PC-3 (cell line): ENCODE results near the gene NECTIN3. TPM values are rescaled to one million over a fixed set of nuclear protein-coding genes. Genes with fewer than 3 reads are reported as not detected.

Experiments
- ATAC-seq: fragments of 200-7000 bp; cut with Tn5 transposase; 2 replicates; pipeline ENCODE4 v1.9.1; 2020; ENCODE audit warnings: mild to moderate bottlenecking, moderate library complexity
- BruUV-seq: library from RNA; stranded (reverse); fragments of 400-500 nt; replicated peaks from 2 replicates; lab custom pipeline; 2021; lab: Mats Ljungman, UMichigan
- CTCF ChIA-PET: fragments of 300-600 bp; sonication (Branson Sonifier 250); formaldehyde crosslinking; loops from one replicate; lab custom pipeline; 2022; ENCODE audit warnings: antibody characterized with exemption; lab: Charles Lee
- POLR2A ChIA-PET: fragments of 300-600 bp; sonication (Branson Sonifier 250); formaldehyde crosslinking; loops from one replicate; lab custom pipeline; 2022; ENCODE audit warnings: antibody characterized with exemption; ENCODE audit not compliant: unreplicated experiment; lab: Charles Lee
- DNase-seq: peaks from one replicate; pipeline ENCODE4 v3.0.0-alpha.2; 2015
- H2AFZ ChIP-seq: fragments of 300-600 bp; sonication (generic); 2 replicates; pipeline ENCODE4 v1.6.0; 2016; ENCODE audit warnings: antibody characterized with exemption, low read length
- H3F3A ChIP-seq: fragments of 300-600 bp; sonication (generic); one replicate; pipeline ENCODE4 v1.6.0; 2017; ENCODE audit warnings: antibody characterized with exemption, low read length, control low read depth, mild to moderate bottlenecking; ENCODE audit not compliant: unreplicated experiment
- H3K27ac ChIP-seq: fragments of 300-600 bp; sonication (generic); 2 replicates; pipeline ENCODE4 v1.5.1; 2016; ENCODE audit warnings: mild to moderate bottlenecking, low read length
- H3K27me3 ChIP-seq: fragments of 300-600 bp; sonication (generic); 2 replicates; pipeline ENCODE4 v1.6.1; 2016; ENCODE audit warnings: low read length, mixed read lengths
- H3K36me3 ChIP-seq: fragments of 300-600 bp; sonication (generic); 2 replicates; pipeline ENCODE4 v1.6.1; 2016; ENCODE audit warnings: low read depth, mixed run types, low read length, mixed read lengths
- H3K4me1 ChIP-seq: fragments of 300-600 bp; sonication (generic); 2 replicates; pipeline ENCODE4 v1.5.1; 2016; ENCODE audit warnings: low read length; ENCODE audit not compliant: insufficient read depth
- H3K4me2 ChIP-seq: fragments of 300-600 bp; sonication (generic); 2 replicates; pipeline ENCODE4 v1.6.0; 2016; ENCODE audit warnings: low read length
- H3K4me3 ChIP-seq: fragments of 300-600 bp; sonication (generic); 2 replicates; pipeline ENCODE4 v1.5.1; 2016; ENCODE audit warnings: mild to moderate bottlenecking, low read length, mixed read lengths
- H3K79me2 ChIP-seq: fragments of 300-600 bp; sonication (generic); 2 replicates; pipeline ENCODE4 v1.6.1; 2017; ENCODE audit warnings: low read length, mixed read lengths
- H3K9ac ChIP-seq: fragments of 300-600 bp; sonication (generic); 2 replicates; pipeline ENCODE4 v1.6.0; 2016; ENCODE audit warnings: mild to moderate bottlenecking, low read length
- H3K9me2 ChIP-seq: fragments of 300-600 bp; sonication (generic); replicated peaks from 2 replicates; pipeline ENCODE4 v1.6.1; 2016; ENCODE audit warnings: mixed run types, low read length, mixed read lengths
- H3K9me3 ChIP-seq: fragments of 300-600 bp; sonication (generic); 2 replicates; pipeline ENCODE4 v1.6.1; 2016; ENCODE audit warnings: low read length, mixed read lengths
- H4K20me1 ChIP-seq: fragments of 300-600 bp; sonication (generic); 2 replicates; pipeline ENCODE4 v1.6.1; 2016; ENCODE audit warnings: low read length, mixed read lengths
- CTCF ChIP-seq: fragments of 300-600 bp; sonication (generic); conservative IDR thresholded peaks from 2 replicates; pipeline ENCODE4 v1.5.1; 2017; ENCODE audit warnings: antibody characterized with exemption, low read depth, mild to moderate bottlenecking, low read length
- EZH2 ChIP-seq: fragments of 300-600 bp; sonication (generic); IDR thresholded peaks from one replicate; pipeline ENCODE4 v1.6.1; 2017; ENCODE audit warnings: antibody characterized with exemption, mild to moderate bottlenecking, low read length; ENCODE audit not compliant: unreplicated experiment
- EZH2phosphoT487 ChIP-seq: fragments of 300-600 bp; sonication (generic); IDR thresholded peaks from 2 replicates; pipeline ENCODE4 v1.6.1; 2018; ENCODE audit warnings: mild to moderate bottlenecking, antibody characterized with exemption, low read length, borderline replicate concordance
- intact Hi-C: fragments of 100-400 bp; cut with micrococcal nuclease; formaldehyde crosslinking; loops from 2 replicates; pipeline ENCODE4 v1.9.0; 2023
- total RNA-seq: library from RNA; depleted of rRNA; stranded (reverse); fragments of >200 nt; gene quantifications from 2 replicates; pipeline ENCODE4 v1.2.3, GENCODE V29; 2014

NECTIN3 gene
- total RNA-seq, 1 experiment from 2014 or later = 12.8 TPM

GRCh38 chr3:111069974-111070771 is 1.4 kb upstream of the NECTIN3 start:
- Histone ChIP-seq H3K4me1 (peaks cover 16% of the 10 kb centered on the region), H3F3A (no peaks in the 10 kb centered on the region), H3K79me2 (peaks cover 33% of the 10 kb centered on the region), H3K4me2 (peak overlapping the region; percentile 92), H3K9ac (peak overlapping the region; percentile 78), H2AFZ (peak overlapping the region; percentile 99), H3K9me2 (no peaks in the 10 kb centered on the region), H3K36me3 (no peaks in the 10 kb centered on the region), H3K4me3 (peak overlapping the region; percentile 99), H3K27ac (no peak overlapping the region; the same call in 1 of the 2 replicates), H3K27me3 (no peaks in the 10 kb centered on the region), H4K20me1 (peaks cover 9% of the 10 kb centered on the region), H3K9me3 (no peaks in the 10 kb centered on the region)
- TF ChIP-seq CTCF = no peak
- TF ChIP-seq EZH2phosphoT487 = no peak
- TF ChIP-seq EZH2 = no peak
- POLR2A ChIA-PET = interaction anchor here (0.5 to 0.6 kb wide), 2 partner anchors 1571 to 1797 kb away, joined by 3 to 4 read pairs; no protein-coding TSS in a partner anchor
- intact Hi-C loops = loop anchor here (2.0 to 10.0 kb wide), 9 partner anchors 63 to 1265 kb away; no protein-coding TSS in a partner anchor
- BruUV-seq = no TSS peak
- peak; percentile 3; the same call in 1 of the 2 replicates for ATAC-seq
- CTCF ChIA-PET = interaction anchor here (0.6 to 1.2 kb wide), 2 partner anchors 11 to 469 kb away, joined by 3 read pairs; no protein-coding TSS in a partner anchor
- DNase-seq = no peak

DNA sequence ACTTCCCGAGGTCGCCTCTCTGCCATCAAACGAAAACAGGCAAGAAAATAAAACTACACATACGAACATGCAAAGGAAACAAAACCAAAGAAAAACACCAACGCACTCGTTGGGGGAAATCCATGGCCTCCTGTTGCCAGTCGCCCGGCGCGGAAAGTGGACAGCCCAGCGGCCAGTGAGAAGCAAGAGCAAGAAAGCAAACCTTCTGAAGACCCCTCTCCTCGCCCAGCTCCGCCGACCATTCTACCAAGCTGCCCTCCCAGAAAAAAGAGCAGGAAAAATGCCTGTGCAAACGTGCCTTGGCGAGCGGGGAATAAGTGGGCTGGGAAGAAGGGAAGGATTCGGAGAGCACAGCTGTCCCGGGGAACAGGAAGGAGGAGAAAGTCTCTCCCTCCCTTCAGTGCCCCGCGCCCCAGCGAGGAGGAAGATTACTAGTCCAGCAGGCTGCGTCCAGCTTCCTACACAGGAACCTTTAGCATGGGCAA is 802 bp upstream of the NECTIN3 start:
- no peaks in the 10 kb centered on the region for H3K36me3 ChIP-seq
- peak overlapping the region; percentile 99 for H3K4me3 ChIP-seq
- peaks cover 9% of the 10 kb centered on the region for H4K20me1 ChIP-seq
- no peaks in the 10 kb centered on the region for H3K9me3 ChIP-seq
- peak overlapping the region; percentile 99 for H2AFZ ChIP-seq
- no peak for TF ChIP-seq EZH2
- no peak for TF ChIP-seq CTCF
- TF ChIP-seq EZH2phosphoT487 = no peak
- peak overlapping the region; percentile 52 for H3K27ac ChIP-seq
- H3K4me2 ChIP-seq = peak overlapping the region; percentile 92
- intact Hi-C loops = loop anchor here (1.0 to 10.0 kb wide), 11 partner anchors 64 to 1266 kb away; no protein-coding TSS in a partner anchor
- POLR2A ChIA-PET = interaction anchor here (0.5 to 0.6 kb wide), 2 partner anchors 1571 to 1797 kb away, joined by 3 to 4 read pairs; no protein-coding TSS in a partner anchor
- no peaks in the 10 kb centered on the region for H3K27me3 ChIP-seq
- H3K9ac ChIP-seq = peak overlapping the region; percentile 78
- CTCF ChIA-PET = interaction anchor here (0.6 to 1.2 kb wide), 2 partner anchors 10 to 468 kb away, joined by 3 read pairs; no protein-coding TSS in a partner anchor
- peaks cover 16% of the 10 kb centered on the region for H3K4me1 ChIP-seq
- H3K79me2 ChIP-seq = peaks cover 39% of the 10 kb centered on the region
- H3K9me2 ChIP-seq = no peaks in the 10 kb centered on the region
- ATAC-seq (peak; percentile 59), DNase-seq (no peak)
- no peaks in the 10 kb centered on the region for H3F3A ChIP-seq
- TSS peak; percentile 70 for BruUV-seq
